Glomerular visceral epithelial cell (primary cell): Measurements from ENCODE around the gene PRLR.
"Not testable (repeated sequence)": the region's sequence is repeated elsewhere in the genome, so short reads cannot be mapped to it uniquely, and the experiment has no call there.

Experiments
- DNase-seq: peaks from one replicate; pipeline ENCODE4 v3.0.0-alpha.2; 2016; ENCODE audit errors: extremely low spot score

The PRLR gene

DNA sequence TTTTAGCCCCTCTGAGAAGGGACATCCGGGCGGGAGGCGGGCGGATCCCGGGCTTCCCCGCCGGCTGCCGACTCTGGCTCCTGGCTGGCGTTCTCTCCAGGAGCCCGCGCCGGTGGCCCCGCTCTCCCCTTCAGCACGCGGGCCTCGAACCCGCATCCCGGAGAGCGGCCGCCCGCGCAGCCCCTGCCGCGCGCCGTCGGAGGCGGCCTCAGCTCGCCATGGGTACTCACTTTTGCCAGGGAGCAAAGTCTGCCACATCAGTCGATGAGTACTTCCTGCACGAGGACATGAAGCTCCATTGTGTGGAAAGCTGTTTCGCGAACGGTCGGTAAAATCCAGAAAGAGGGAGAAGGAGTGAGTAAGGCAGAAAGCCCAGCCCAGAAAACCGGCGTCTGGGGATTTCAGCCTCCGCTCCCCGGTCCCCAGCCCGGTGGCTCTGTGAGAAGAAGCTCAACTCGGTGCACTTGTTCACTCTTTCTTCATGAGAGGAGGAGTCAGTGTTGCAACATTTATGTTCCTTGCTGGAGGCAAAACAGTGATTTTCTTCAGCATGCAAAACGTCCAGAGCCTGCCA is at the start of gene PRLR:
Gene PRLR (minus strand): TSS at position 450 of the 574 bp plus-strand sequence. CDS start 140,867 bp downstream, outside the sequence.
- DNase-seq, result no peak

DNA sequence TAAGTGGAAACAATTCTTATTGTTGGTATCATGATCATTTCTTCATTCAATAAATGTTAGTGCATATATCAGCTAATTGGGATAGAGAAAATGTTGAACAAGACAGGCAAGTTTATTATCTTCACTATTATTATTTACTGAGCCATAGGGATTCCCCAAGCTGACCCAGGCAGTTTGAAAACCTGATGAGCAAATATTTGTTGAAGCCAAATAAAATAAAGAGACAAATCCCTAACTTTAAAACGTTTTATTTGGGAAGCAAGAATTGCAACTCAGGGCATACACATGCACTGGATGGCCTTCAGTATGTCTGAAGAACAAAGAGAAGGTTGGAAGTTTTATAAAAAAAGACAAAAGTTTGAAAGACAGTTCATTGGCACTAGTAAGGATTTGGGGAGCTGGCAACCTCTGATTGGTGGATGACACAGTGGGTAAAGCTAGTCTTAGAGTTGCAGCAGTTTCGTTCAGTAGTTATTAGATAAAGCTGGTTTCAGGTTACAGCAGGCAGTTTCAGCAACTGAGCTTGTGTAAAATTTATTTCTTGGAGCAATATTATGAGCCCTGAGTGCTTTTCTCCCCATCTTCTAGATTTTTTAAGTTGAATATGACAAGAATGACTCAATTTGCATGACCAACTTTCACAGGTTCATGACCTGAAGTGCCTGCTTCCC is 44.7 kb upstream of the PRLR start:
- DNase-seq, result no peak

DNA sequence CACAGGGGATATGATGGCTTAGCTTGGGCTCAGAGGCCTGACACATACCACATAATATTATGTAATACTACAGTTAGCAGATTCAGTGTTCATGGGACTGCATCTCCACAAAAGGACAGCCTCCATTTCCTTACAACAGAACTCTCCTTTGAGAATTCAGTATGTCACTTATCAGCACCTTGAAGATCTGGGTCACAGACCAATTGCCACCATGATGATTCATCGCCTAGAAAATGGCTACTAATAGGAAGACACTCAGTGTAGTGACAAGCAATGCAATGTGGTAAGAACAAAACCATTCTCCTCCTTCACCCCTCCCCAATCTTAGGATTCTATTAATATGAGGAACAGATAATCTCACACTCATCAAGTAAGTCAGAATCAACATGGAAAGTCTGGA is 38.7 kb upstream of the PRLR start:
- no peak for DNase-seq

DNA sequence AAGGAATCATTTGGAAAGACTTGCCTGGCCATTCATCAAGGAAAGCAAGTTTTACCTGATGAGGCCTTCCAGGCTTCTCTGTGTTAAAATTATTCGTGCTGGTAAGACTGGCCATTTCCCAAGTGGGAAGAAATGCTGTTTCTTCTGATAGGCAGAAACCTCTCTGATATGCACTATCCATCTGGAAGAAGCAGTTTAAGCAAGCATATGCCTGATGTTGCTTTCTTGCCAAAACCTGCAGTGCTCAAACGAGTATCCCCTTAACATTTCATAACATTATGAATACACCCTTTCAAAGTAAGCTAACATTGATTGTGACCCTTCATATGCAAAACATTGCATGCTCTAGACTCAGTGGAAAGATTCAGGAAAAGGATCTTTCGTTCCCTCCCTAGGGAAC is 36.0 kb upstream of the PRLR start:
- no peak for DNase-seq

DNA sequence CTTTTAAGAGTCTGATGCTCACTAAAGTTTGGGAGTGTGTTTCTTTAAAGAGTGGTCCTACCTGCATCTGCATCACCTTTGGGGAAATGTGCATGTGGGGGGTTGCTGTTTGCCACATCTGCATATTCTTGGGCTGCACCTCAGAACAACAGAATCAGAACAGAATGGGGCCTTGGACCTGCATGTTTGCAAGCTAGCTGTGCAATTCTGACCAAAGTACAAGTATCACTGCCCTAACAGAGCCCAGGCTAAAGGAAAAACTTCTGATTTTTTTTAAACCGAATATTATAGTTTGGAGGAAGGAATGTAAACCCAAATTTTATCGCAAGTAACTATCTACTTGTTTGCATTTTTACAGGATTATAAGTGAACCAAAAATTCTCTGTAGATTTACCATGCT is 34.2 kb upstream of the PRLR start:
- DNase-seq, result no peak

DNA sequence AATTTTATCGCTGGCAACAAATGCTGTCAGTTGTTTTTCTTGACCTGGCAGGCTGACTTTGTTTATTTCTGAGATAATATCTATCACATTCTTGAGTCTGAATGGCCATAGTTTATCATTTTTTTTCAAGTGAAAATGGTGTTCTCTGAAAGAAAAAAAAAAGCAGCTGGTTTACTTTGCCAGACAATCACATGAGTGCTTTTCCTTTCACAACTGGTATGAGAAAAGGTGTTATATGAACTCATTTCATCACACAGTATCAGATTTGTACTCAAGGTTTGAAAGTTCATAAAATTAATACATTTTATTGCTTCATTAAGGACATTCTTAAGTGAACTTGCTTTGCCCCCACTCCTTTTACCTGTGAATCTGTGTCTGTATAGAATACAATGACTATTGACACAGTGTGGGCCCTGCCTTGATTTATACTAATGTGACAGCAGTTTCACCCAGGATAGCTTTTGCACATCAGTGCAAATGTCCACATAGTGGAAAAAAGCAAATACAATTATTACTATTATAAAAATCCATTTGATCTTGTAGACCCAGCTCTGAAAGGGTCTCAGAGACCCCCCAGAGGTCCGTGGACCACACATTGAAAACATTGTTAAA is 33.1 kb upstream of the PRLR start:
- no peak for DNase-seq

DNA sequence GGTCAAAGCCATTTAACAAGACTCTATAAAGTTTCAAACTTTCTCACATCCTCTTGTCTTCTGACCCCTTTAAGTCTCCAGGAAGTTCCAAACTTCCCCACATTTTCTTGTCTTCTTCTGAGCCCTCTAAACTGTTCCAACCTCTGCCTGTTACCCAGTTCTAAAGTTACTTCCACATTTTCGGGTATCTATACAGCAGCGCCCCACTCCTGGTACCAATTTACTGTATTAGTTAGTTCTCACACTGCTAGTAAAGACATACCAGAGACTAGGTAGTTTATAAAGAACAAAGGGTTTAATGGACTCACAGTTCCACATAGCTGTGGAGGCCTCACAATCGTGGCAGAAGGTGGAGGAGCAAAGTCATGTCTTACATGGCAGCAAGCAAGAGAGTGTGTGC is 23.3 kb upstream of the PRLR start:
- DNase-seq, result no peak

DNA sequence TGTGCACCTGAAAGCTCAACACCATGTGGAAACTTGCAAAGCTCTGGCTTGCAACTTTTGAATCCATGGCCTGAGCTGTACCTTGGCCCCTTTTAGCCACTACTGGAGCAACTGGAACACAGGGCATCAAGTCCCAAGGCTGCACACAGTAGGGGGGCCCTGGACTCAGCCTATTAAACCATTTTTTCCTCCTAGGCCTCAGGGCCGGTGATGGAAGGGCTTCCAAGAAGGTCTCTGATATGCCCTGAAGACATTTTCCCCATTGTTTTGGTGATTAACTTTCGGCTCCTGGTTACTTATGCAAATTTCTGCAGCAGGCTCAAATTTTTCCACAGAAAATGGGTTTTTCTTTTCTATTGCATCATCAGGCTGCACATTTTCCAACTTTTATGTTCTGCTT is 22.7 kb upstream of the PRLR start:
- no peak for DNase-seq

DNA sequence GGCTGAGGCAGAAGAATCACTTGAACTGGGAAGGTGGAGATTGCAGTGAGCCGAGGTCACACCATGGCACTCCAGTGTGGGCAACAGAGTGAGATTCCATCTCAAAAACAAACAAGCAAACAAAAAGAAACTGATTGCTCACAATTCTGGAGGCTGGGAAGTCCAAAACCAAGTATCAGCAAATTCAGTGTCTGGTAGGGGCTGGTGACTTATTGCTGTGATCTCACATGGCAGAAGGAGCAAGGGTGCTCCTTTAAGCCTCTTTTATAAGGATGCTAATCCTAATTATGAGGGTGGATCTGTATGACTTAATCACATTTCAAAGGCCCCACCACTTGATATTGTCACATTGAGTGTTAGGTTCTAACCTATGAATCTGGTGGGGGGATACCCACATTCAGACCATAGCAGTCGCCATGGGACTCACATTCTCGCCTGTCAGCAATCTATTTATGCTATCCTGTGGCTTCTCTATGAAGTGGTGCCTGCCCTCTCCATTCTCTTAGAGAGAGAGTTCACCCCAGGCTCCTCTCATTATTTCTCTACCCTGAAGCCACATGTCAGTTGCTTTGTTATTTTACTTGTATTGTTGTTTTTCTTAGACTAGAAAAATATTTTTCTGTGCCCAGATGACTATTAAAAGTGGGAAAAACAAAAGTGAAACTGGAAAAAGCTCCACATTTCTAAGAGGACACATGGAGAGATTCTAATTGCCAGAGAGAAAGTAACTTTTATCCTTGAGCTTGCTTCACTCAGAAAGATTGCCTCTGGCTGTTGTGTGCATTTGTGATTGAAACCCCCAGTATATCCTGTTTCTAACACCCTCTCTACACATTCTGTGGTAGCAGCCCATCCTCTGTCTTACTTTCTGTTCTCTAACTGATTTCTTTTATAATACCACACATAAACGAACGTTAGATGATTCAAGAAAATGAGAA is 18.8 kb upstream of the PRLR start:
- DNase-seq, result no peak

DNA sequence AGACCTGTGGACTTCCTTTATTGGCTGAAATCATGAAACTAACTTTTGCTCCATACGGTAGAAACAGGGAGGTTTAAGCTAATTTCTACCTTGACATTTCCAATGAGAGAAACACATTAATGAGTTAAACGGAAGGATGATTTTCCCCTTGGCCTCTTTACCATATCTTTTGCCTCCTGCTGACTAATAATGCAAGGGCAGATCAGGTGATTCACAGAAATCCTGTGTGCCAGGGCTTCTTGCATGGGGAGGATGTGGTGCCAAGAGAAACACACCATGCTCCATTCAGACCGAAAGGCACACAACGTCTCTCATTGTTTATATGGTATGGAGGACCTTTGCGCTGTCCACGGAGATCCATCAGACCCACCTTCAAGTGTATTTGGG is 17.4 kb upstream of the PRLR start:
- no peak for DNase-seq

DNA sequence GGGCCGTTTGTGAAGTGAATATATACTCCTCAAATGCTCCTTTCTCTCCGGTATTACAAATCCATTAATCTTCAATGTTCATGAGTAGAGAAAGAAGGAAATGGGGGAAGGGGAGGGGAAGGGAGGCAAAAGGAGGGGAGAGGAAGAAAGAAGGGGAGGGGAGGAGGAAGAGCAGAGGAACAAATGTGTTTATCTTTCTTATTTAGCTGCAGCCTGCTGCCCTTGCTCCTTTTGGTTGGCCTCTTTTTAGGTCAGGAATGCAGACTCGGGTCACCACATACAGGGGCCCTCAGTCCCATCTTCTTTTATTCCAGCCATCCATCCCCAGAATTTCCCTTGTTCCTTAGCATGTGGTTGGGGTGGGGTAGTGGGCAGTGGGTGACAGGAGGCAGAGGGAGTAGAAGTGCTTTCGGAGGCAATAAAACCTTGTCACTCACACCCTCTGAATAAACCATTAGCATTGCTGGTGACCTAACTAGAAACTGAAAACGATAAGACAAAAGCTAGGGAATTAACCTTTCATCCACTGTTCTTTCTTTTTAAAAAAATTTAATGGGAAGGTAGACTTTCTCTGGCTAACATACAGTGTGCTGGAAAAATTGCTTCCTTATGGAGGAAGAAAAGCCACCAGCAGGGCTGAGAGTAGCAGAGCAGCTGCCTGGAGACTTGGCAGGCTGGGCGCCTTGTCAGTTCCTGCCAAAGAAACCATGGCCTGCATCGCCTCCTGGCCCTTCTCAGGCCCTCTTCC is 16.8 kb upstream of the PRLR start:
- DNase-seq, result no peak

DNA sequence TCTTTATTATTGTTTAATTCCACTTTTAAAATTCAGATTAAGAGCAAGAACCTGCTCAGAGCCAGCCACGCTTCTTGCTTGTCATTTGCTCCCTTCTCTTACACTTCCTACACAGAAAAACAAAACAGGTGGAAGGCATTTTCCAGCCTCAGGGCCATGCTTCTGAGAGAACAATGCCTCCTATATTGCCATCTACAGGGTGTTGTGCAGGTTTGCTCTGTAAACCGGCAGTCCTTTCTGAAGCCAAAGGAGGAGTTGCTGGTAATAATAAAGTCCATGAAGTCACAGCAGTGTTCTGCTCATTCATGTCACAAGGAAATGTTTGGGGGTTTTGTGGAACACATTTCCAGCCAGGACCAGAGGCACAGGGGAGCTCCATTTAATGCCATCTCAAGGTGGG is 16.1 kb upstream of the PRLR start:
- no peak for DNase-seq

DNA sequence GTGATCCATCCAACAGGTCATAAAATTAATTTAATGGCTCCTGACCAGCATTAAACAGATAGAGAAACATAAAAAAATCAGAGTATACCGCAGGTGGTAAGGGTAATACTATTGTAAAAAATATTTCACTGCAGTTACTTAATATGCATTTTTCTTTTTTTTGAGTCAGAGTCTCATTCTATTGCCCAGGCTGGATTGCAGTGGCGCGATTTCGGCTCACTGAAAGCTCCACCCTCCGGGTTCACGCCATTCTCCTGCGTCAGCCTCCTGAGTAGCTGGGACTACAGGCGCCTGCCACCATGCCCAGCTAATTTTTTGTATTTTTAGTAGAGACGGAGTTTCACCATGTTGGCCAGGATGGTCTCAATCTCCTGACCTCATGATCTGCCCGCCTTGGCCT is 15.1 kb upstream of the PRLR start:
- DNase-seq, result not testable (repeated sequence)

DNA sequence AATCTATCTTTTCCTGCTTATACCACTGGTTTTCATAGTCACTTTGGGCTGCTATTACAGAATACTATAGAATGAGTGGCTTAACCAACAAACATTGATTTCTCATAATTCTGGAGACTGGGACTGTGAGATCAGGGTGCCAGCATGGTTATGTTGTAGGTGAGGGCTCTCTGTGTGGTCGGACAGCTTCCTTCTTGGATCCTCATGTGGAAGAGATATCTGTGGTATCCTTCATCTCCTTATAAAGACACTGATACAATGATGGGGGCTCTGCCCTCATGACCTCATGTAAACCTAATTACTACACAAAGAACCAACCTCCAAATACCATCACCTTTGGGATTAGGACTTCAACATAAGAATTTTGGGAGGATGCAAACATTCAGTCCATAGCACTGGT is 13.9 kb upstream of the PRLR start:
- DNase-seq, result no peak

DNA sequence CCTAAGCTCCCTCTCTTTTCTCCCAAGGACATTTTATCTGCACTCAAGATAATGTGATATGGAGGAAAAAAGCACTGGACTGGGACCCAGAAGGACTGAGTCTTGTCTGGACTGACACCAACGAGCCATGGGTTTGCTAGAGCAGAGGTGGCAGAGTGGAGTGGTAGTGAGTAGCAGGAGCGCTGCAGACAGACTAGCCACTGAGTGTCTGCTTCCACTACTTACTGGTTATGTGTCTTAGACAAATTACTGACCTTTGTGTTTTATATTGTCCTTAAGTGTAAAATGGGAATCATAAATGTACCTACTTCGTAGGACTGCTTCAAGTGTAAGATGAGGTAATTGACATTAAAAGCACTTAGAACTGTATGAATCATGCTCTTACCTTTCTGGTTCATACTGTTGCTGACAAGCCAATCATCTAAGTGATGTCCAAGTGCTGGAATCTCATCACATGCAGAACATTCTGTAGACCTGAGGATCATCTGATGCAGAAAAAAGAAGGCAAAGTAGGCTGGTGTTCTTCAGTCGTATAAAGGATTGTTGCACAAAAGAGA is 12.5 kb upstream of the PRLR start:
- no peak for DNase-seq

DNA sequence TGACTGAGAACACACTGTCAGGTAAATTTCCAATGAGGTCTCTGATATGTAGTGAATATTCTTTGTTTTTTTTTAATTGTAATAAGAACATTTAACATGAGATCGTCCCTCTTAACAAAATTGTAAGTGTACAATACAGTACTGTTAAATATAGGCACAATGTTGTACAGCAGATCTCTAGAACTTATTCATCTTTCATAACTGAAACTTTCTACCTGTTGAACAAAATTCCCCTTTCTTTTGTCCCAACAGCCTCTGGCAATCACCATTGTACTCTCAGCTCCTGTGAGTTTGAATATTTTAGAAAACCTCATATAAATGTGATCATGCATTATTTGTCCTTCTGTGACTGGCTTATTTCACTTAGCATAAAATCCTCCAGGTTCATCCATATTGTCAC is 10.6 kb upstream of the PRLR start:
- DNase-seq, result no peak

DNA sequence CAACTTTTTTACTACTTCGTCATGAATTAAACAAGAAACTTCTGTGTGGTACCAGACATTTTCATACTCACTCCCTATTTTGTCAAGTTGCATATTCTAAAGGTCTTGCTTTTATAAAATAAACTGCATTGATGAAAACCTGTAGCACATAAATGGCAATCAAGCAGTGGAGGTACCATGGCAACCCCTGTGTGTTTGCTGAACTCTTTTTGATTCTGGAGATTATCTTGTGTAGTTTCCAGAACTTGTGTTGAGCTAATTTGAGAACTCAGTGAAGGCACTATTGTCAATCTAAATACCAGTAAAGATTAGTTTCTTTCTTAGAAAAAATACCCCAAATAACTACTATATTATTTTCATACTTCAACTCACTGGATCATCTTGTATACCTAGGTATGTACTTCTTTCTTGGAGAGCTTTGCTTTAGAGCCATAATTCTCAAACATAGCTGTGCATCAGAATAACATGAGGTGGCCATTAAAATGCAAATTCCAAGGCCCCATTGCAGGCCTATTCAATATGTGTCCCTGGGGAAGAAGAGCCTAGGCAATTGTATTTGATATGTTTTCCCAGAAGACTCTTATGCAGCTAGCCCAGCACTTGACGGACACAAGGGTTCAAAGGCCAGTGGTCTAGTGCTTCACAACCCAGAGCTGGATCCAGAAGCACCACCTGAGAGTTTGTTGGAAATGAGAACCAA is 9.8 kb upstream of the PRLR start:
- DNase-seq, result no peak

DNA sequence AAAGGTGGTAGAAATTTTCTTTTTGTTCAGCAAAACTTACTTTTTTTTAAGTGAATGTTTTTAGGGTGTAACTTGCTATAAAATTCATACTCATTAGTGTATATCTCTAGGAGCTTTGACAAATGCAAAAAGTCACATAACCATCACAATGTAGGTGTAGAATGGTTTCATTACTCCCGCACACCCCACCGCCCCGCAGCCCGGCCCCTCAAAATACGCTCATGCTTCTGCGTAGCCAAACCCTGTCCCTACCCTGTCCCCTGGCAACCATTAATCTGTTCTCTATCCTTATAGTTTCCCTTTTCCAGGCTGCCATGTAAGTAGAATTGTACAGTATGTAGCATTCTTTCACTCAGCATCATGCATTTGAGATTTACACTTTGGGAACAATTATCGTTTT is 9.2 kb upstream of the PRLR start:
- no peak for DNase-seq

DNA sequence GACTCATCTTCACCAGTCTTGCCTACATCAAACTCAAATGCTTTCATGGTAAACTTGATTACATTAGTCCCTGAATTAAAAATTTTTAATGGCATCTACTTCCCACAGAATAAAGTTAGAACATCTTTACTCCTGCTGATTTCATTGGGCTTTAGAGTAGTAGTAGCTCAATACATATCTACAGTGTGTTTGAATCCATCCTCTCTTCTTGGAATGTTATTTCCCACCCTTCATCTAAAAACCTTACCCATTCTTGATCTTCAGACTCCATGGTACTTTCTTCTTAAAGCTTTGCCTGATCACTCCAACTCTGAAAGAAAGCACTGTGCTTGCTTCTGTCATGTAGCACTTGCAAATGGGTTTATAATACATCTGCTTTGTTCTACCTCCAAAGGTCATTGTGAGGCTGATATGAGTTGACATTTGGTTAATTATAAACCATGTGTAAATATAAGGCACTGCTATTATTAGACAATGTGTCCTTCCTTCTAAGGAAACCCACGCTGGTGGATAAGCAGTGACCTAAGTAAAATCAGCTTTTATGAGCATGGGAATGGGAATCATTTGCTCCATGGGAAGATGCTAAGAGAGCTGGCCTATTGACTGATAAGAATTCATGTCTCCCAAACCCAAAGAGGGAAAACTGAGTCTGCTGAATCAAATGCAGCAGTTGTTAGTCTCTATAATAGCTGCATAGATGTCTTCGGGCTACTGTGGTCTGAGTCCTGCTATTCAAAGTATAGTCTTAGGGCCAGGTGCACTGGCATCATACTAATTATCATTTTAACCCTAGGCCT is 7.5 kb upstream of the PRLR start:
- DNase-seq, result no peak

DNA sequence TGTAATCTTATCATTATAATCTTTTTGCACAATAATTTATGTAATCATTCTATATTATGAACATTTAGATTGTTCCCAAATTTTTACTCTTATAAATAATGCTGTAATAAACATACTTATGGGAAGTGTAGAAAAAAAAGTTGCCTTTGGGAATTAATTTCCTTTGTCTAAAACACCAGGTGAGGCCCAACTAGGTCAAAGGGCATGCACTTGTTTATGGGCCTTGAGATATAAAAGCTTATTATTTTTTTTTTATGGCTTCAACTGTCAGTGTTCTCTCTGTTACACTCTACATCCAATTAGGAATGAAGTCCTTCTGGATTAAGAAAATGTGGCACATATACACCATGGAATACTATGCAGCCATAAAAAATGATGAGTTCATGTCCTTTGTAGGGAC is 6.5 kb upstream of the PRLR start:
- no peak for DNase-seq
